HepG2 (cell line): ENCODE results near the gene GK. TPM values are rescaled to one million over a fixed set of nuclear protein-coding genes. Genes with fewer than 3 reads are reported as not detected.

Experiments used
- IKZF4 ChIP-seq: sonication (generic); formaldehyde crosslinking; IDR thresholded peaks from 2 replicates; pipeline ENCODE4 v1.5.1; 2020; ENCODE audit warnings: borderline replicate concordance, mild to moderate bottlenecking, low read depth, missing genetic modification reagents; ENCODE audit errors: not compliant biosample characterization
- KLF9 ChIP-seq: IDR thresholded peaks from 2 replicates; pipeline ENCODE4 v1.6.1; 2016; ENCODE audit warnings: low read depth
- MIXL1 ChIP-seq: IDR thresholded peaks from 2 replicates; pipeline ENCODE4 v1.6.1; 2016
- MNT ChIP-seq: fragments of 450-650 bp; IDR thresholded peaks from 2 replicates; pipeline ENCODE4 v1.6.1; 2016
- NKX3-1 ChIP-seq: sonication (generic); formaldehyde crosslinking; IDR thresholded peaks from 2 replicates; pipeline ENCODE4 v1.5.0; 2020; ENCODE audit warnings: missing genetic modification reagents
- PHF8 ChIP-seq: sonication (generic); formaldehyde crosslinking; IDR thresholded peaks from 2 replicates; pipeline ENCODE4 v1.5.0; 2020; ENCODE audit warnings: missing genetic modification reagents
- RNF2 ChIP-seq: fragments of 450-650 bp; conservative IDR thresholded peaks from 2 replicates; pipeline ENCODE4 v1.6.1; 2016; ENCODE audit warnings: low read depth
- SNAI1 ChIP-seq: sonication (generic); formaldehyde crosslinking; IDR thresholded peaks from 2 replicates; pipeline ENCODE4 v1.5.0; 2020; ENCODE audit warnings: mild to moderate bottlenecking, missing genetic modification reagents, borderline replicate concordance
- SYNCRIP ChIP-seq: fragments of 200-400 bp; formaldehyde crosslinking; IDR thresholded peaks from 2 replicates; pipeline ENCODE4 v1.6.1; 2018; ENCODE audit warnings: mild to moderate bottlenecking, low read depth, low read length; ENCODE audit not compliant: insufficient read depth
- YEATS2 ChIP-seq: sonication (generic); formaldehyde crosslinking; IDR thresholded peaks from 2 replicates; pipeline ENCODE4 v1.4.0; 2020; ENCODE audit warnings: missing genetic modification reagents, borderline replicate concordance
- ZBTB20 ChIP-seq: sonication (generic); formaldehyde crosslinking; IDR thresholded peaks from 2 replicates; pipeline ENCODE4 v1.8.1; 2023; ENCODE audit warnings: missing genetic modification reagents, low read depth, mild to moderate bottlenecking, borderline replicate concordance
- ZNF253 ChIP-seq: sonication (generic); formaldehyde crosslinking; IDR thresholded peaks from 2 replicates; pipeline ENCODE4 v1.8.0; 2022; ENCODE audit warnings: mild to moderate bottlenecking, missing genetic modification reagents, borderline replicate concordance
- ZNF292 ChIP-seq: sonication (generic); formaldehyde crosslinking; IDR thresholded peaks from 2 replicates; pipeline ENCODE4 v1.8.1; 2022; ENCODE audit warnings: mild to moderate bottlenecking, low read depth, missing genetic modification reagents, borderline replicate concordance
- ZNF501 ChIP-seq: sonication (generic); formaldehyde crosslinking; IDR thresholded peaks from 2 replicates; pipeline ENCODE4 v1.5.1; 2020; ENCODE audit warnings: mild to moderate bottlenecking, moderate library complexity, missing genetic modification reagents
- ZNF564 ChIP-seq: sonication (generic); formaldehyde crosslinking; IDR thresholded peaks from 2 replicates; pipeline ENCODE4 v1.8.1; 2023; ENCODE audit warnings: mild to moderate bottlenecking, missing genetic modification reagents
- ZNF589 ChIP-seq: sonication (generic); formaldehyde crosslinking; conservative IDR thresholded peaks from 2 replicates; pipeline ENCODE4 v1.8.0; 2022; ENCODE audit warnings: mild to moderate bottlenecking, moderate library complexity, missing genetic modification reagents
- ZNF619 ChIP-seq: sonication (generic); formaldehyde crosslinking; IDR thresholded peaks from 2 replicates; pipeline ENCODE4 v1.4.0; 2020; ENCODE audit warnings: mild to moderate bottlenecking, missing genetic modification reagents
- ZNF879 ChIP-seq: sonication (generic); formaldehyde crosslinking; IDR thresholded peaks from 2 replicates; pipeline ENCODE4 v1.8.1; 2023; ENCODE audit warnings: missing genetic modification reagents
- polyA plus RNA-seq, 8 experiments: library from polyadenylated mRNA; depleted of rRNA in 3 of 8; stranded (reverse) in 7 of 8; unstranded in 1 of 8; fragments of >200 nt; fragmentation: Illumina TruSeq in 4 of 8; extraction: Trizol in 4 of 8; gene quantifications; 2 replicates each; pipeline versions ENCODE4 v1.2.1 to v1.2.3, GENCODE V29; 2011 to 2016; ENCODE audit warnings: low read depth in 4 of 8, missing spikeins in 1 of 8, mixed read lengths in 1 of 8; ENCODE audit not compliant: insufficient read depth in 1 of 8
- total RNA-seq, 5 experiments: library from RNA; depleted of rRNA; stranded (reverse); fragments of >200 nt; fragmentation: Illumina TruSeq; extraction: Trizol; gene quantifications; 2 replicates each; pipeline ENCODE4 v1.2.3, GENCODE V29; 2016; ENCODE audit warnings: low read depth in 1 of 5
- TF ChIP-seq, protein P1 (sequence below): sonication (generic); formaldehyde crosslinking; IDR thresholded peaks from 2 replicates; pipeline ENCODE4 v1.4.0; 2020; ENCODE audit warnings: missing genetic modification reagents, borderline replicate concordance
- TF ChIP-seq, protein P2 (sequence below): sonication (generic); formaldehyde crosslinking; IDR thresholded peaks from 2 replicates; pipeline ENCODE4 v1.5.0; 2020; ENCODE audit warnings: mild to moderate bottlenecking, missing genetic modification reagents
- TF ChIP-seq, protein P3 (sequence below): IDR thresholded peaks from 2 replicates; pipeline ENCODE4 v1.6.1; 2016; ENCODE audit warnings: missing compliant biosample characterization, missing genetic modification reagents, borderline replicate concordance
- TF ChIP-seq, protein P4 (sequence below): sonication (generic); formaldehyde crosslinking; IDR thresholded peaks from 2 replicates; pipeline ENCODE4 v1.4.0; 2020; ENCODE audit warnings: missing genetic modification reagents, borderline replicate concordance

The GK gene
- total and polyA plus RNA-seq, 2 of the 13 experiments (the other 11 are each of a cell fraction or from before 2014, with no cell fraction given): 64.2 to 265 TPM

DNA sequence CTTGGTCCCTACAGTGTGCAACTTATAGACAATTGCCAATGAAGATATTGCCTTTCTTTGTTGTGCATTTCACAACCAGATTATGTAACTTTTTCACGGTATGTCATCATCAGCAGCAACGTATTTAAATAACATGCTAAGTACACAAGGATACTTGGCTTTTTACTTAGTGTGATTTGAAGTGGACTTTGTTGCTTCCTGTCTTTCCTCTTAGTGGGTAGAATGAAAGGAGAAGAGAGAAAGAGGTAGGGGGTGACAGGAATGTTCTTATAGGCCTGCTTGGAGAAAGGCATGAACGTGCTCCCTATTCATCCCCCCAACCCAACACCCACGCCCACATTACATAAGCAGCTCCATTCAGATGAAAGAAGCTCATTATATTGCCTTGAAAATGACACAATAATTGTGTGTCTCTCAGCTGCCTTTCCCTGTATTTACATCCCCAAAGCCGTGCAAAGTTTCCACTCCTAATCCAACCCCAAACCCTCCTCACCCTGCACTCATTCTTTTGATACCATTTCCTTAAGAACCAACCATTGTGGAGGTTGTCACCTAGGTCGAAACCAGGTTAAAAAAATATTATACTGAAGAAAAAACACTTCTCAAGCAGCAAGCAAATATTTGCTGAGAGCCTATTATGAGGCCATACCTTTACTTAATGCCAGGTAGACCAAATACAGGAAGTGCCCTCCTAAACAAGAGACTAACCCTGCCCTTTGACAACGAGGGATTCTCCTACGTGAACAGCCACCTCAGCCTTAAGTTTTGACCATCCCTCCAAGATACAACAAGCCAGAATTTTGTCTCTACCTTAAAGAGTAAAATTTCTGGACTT lies 25.2 kb upstream of the GK start (continued):
- TF ChIP-seq, protein P1, sequence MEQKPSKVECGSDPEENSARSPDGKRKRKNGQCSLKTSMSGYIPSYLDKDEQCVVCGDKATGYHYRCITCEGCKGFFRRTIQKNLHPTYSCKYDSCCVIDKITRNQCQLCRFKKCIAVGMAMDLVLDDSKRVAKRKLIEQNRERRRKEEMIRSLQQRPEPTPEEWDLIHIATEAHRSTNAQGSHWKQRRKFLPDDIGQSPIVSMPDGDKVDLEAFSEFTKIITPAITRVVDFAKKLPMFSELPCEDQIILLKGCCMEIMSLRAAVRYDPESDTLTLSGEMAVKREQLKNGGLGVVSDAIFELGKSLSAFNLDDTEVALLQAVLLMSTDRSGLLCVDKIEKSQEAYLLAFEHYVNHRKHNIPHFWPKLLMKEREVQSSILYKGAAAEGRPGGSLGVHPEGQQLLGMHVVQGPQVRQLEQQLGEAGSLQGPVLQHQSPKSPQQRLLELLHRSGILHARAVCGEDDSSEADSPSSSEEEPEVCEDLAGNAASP (CRISPR knock-in tag): peak; percentile 75; the same call in 1 of the 2 replicates
- TF ChIP-seq MIXL1 (CRISPR knock-in tag) (peak; percentile 82), PHF8 (peak; percentile 40), ZBTB20 (CRISPR knock-in tag) (peak; percentile 84), KLF9 (CRISPR knock-in tag) (no peak), YEATS2 (no peak), ZNF292 (no peak), IKZF4 (CRISPR knock-in tag) (no peak), RNF2 (no peak), SNAI1 (CRISPR knock-in tag) (no peak), ZNF501 (CRISPR knock-in tag) (no peak), MNT (no peak), SYNCRIP (no peak), ZNF253 (CRISPR knock-in tag) (no peak), ZNF879 (no peak), NKX3-1 (no peak; the same call in 1 of the 2 replicates), ZNF619 (CRISPR knock-in tag) (no peak), ZNF589 (CRISPR knock-in tag) (no peak), ZNF564 (CRISPR knock-in tag) (no peak)
- TF ChIP-seq, protein P2, sequence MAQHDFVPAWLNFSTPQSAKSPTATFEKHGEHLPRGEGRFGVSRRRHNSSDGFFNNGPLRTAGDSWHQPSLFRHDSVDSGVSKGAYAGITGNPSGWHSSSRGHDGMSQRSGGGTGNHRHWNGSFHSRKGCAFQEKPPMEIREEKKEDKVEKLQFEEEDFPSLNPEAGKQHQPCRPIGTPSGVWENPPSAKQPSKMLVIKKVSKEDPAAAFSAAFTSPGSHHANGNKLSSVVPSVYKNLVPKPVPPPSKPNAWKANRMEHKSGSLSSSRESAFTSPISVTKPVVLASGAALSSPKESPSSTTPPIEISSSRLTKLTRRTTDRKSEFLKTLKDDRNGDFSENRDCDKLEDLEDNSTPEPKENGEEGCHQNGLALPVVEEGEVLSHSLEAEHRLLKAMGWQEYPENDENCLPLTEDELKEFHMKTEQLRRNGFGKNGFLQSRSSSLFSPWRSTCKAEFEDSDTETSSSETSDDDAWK (CRISPR knock-in tag): no peak
- TF ChIP-seq, protein P3, sequence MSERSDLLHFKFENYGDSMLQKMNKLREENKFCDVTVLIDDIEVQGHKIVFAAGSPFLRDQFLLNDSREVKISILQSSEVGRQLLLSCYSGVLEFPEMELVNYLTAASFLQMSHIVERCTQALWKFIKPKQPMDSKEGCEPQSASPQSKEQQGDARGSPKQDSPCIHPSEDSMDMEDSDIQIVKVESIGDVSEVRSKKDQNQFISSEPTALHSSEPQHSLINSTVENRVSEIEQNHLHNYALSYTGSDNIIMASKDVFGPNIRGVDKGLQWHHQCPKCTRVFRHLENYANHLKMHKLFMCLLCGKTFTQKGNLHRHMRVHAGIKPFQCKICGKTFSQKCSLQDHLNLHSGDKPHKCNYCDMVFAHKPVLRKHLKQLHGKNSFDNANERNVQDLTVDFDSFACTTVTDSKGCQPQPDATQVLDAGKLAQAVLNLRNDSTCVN: no peak
- TF ChIP-seq, protein P4, sequence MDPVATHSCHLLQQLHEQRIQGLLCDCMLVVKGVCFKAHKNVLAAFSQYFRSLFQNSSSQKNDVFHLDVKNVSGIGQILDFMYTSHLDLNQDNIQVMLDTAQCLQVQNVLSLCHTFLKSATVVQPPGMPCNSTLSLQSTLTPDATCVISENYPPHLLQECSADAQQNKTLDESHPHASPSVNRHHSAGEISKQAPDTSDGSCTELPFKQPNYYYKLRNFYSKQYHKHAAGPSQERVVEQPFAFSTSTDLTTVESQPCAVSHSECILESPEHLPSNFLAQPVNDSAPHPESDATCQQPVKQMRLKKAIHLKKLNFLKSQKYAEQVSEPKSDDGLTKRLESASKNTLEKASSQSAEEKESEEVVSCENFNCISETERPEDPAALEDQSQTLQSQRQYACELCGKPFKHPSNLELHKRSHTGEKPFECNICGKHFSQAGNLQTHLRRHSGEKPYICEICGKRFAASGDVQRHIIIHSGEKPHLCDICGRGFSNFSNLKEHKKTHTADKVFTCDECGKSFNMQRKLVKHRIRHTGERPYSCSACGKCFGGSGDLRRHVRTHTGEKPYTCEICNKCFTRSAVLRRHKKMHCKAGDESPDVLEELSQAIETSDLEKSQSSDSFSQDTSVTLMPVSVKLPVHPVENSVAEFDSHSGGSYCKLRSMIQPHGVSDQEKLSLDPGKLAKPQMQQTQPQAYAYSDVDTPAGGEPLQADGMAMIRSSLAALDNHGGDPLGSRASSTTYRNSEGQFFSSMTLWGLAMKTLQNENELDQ (CRISPR knock-in tag): no peak
